ENCODE measurements around the gene IGSF9. TPM values are rescaled to one million over a fixed set of nuclear protein-coding genes. Genes with fewer than 3 reads are reported as not detected.

The IGSF9 gene
- total and polyA plus RNA-seq, 2 donors: 1.7 to 4.1 TPM

GRCh38 chr1:159932296-159933285, 12.8 kb downstream of the IGSF9 start:
- Histone ChIP-seq H3K4me3 (ENCODE audit: low read length in 2 of 2) (no peak overlapping the region), H3K4me1 (ENCODE audit: control insufficient read depth in 2 of 2, insufficient read depth in 2 of 2, low read length in 2 of 2) (peaks cover 2 to 22% of the 10 kb centered on the region in 2 donors), H3K27me3 (ENCODE audit: control insufficient read depth in 2 of 2, insufficient read depth in 1 of 2, low read length in 1 of 2) (peaks cover 0 to 11% of the 10 kb centered on the region in 2 donors), H3K36me3 (ENCODE audit: control insufficient read depth in 2 of 2, insufficient read depth in 2 of 2, low read length in 1 of 2) (no peaks in the 10 kb centered on the region), H3K27ac (ENCODE audit: low read depth in 1 of 2, low read length in 1 of 2) (peak overlapping the region; percentile 27 to 46), H3K9me3 (ENCODE audit: control insufficient read depth in 2 of 2, insufficient read depth in 1 of 2, low read length in 1 of 2) (no peaks in the 10 kb centered on the region)
- 95% methylated on average over 16 of the region's 16 CpGs for WGBS
- no peak for DNase-seq (ENCODE audit: low read depth in 6 of 9, low spot score in 9 of 9)

- peaks cover 0 to 14% of the 10 kb centered on the region in 2 donors for H3K4me1 ChIP-seq (ENCODE audit: control insufficient read depth in 2 of 2, insufficient read depth in 2 of 2, low read length in 2 of 2)
- no peak overlapping the region for H3K4me3 ChIP-seq (ENCODE audit: low read length in 2 of 2)
- no peak for DNase-seq (ENCODE audit: low read depth in 6 of 9, low spot score in 9 of 9)
- H3K36me3 ChIP-seq (ENCODE audit: control insufficient read depth in 2 of 2, insufficient read depth in 2 of 2, low read length in 1 of 2): no peaks in the 10 kb centered on the region
- H3K27me3 ChIP-seq (ENCODE audit: control insufficient read depth in 2 of 2, insufficient read depth in 1 of 2, low read length in 1 of 2): peaks cover 0 to 11% of the 10 kb centered on the region in 2 donors
- H3K9me3 ChIP-seq (ENCODE audit: control insufficient read depth in 2 of 2, insufficient read depth in 1 of 2, low read length in 1 of 2): no peaks in the 10 kb centered on the region
- peak overlapping the region in 1 of 2 donors; percentile 15 for H3K27ac ChIP-seq (ENCODE audit: low read depth in 1 of 2, low read length in 1 of 2)
- 92% methylated on average over 3 of the region's 3 CpGs for WGBS
Observed at GRCh38 chr1:159931795-159932173, 13.6 kb downstream of the IGSF9 start.

DNA sequence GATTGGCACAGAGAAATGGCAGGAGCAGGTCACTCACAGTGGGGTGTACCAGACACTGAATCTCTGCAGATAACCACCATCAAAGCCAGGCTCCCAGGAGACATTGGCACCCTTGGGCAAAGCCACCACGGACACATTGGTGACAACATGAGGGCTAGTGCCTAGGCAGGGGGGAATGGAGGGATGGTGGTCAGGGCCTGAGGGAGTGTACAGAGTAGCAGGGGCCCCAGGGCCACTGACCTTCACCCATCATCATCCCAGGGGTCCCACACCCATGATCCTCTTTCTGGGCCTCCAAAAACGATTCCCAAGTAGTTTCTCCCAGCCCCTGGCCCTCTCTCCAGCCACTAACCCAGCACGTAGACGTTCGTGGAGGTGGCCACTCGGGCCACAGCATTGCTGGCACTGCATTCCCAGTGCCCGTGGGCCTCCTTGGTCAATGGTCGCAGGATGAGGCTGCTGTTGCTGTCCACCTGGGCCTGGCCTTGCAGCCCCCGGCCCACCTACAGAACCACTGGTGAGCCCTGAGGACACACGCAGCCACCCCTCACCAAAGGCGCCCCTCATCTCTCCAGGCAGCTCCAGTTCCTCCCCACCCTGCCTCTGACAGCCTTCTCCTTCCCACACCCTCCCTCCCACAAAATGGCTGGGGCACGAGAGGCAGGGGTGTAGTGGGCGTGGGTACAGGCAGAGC, 14.2 kb downstream of the IGSF9 start:
- Histone ChIP-seq H3K4me1 (ENCODE audit: control insufficient read depth in 2 of 2, insufficient read depth in 2 of 2, low read length in 2 of 2) (peaks cover 0 to 10% of the 10 kb centered on the region in 2 donors), H3K4me3 (ENCODE audit: low read length in 2 of 2) (no peak overlapping the region), H3K27ac (ENCODE audit: low read depth in 1 of 2, low read length in 1 of 2) (no peak overlapping the region), H3K9me3 (ENCODE audit: control insufficient read depth in 2 of 2, insufficient read depth in 1 of 2, low read length in 1 of 2) (no peaks in the 10 kb centered on the region), H3K27me3 (ENCODE audit: control insufficient read depth in 2 of 2, insufficient read depth in 1 of 2, low read length in 1 of 2) (peaks cover 0 to 10% of the 10 kb centered on the region in 2 donors), H3K36me3 (ENCODE audit: control insufficient read depth in 2 of 2, insufficient read depth in 2 of 2, low read length in 1 of 2) (no peaks in the 10 kb centered on the region)
- DNase-seq (ENCODE audit: low read depth in 6 of 9, low spot score in 9 of 9): no peak
- 96% methylated on average over 13 of the region's 13 CpGs for WGBS

DNA sequence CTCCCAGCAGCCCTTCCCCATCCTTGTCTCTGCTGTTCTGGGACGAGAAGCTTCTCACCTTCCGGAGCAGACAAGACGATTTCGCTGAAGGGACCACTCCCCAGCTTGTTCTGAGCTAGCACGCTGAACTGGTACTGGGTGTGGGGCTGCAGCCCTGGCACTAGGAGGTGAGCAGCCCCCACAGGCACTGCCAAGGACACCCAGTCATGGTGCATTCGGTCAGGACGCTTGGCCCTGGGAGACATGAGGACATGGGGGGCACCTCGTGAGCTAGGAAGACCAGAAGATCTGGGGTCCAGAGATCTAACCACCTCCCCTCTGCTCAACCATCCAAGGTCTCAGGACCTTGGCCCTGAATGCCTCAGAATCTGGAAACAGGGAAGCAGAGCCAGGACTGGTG, 14.8 kb downstream of the IGSF9 start:
- DNase-seq (ENCODE audit: low read depth in 6 of 9, low spot score in 9 of 9): no peak
- H3K4me3 ChIP-seq (ENCODE audit: low read length in 2 of 2): no peak overlapping the region
- no peak overlapping the region for H3K27ac ChIP-seq (ENCODE audit: low read depth in 1 of 2, low read length in 1 of 2)
- no peaks in the 10 kb centered on the region for H3K36me3 ChIP-seq (ENCODE audit: control insufficient read depth in 2 of 2, insufficient read depth in 2 of 2, low read length in 1 of 2)
- WGBS: 97% methylated on average over 8 of the region's 8 CpGs
- H3K27me3 ChIP-seq (ENCODE audit: control insufficient read depth in 2 of 2, insufficient read depth in 1 of 2, low read length in 1 of 2): peaks cover 0 to 9% of the 10 kb centered on the region in 2 donors
- H3K9me3 ChIP-seq (ENCODE audit: control insufficient read depth in 2 of 2, insufficient read depth in 1 of 2, low read length in 1 of 2): no peaks in the 10 kb centered on the region
- peaks cover 0 to 14% of the 10 kb centered on the region in 2 donors for H3K4me1 ChIP-seq (ENCODE audit: control insufficient read depth in 2 of 2, insufficient read depth in 2 of 2, low read length in 2 of 2)

DNA sequence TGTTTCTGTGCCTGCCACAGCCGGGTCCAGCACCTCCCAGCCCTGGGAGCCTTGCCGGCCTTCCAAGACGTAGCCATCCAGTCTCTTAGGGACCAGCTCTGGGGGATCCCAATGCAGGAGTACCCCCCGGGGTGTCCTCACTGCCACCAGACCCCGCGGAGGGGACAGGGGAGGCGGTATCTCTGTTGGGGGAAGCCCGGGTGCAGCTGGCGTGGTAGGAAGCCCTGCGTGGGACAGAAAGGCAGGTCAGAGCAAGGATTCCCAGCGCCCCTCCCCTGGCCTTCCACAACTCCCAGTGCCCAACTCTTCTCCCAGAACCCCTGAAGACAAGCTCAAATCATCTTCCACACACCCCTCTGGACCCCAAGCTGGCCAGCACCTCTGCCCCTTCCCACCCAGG, 15.2 kb downstream of the IGSF9 start:
- peaks cover 0 to 16% of the 10 kb centered on the region in 2 donors for H3K4me1 ChIP-seq (ENCODE audit: control insufficient read depth in 2 of 2, insufficient read depth in 2 of 2, low read length in 2 of 2)
- no peak overlapping the region for H3K27ac ChIP-seq (ENCODE audit: low read depth in 1 of 2, low read length in 1 of 2)
- peaks cover 0 to 7% of the 10 kb centered on the region in 2 donors for H3K27me3 ChIP-seq (ENCODE audit: control insufficient read depth in 2 of 2, insufficient read depth in 1 of 2, low read length in 1 of 2)
- WGBS: 95% methylated on average over 11 of the region's 11 CpGs
- no peak for DNase-seq (ENCODE audit: low read depth in 6 of 9, low spot score in 9 of 9)
- H3K36me3 ChIP-seq (ENCODE audit: control insufficient read depth in 2 of 2, insufficient read depth in 2 of 2, low read length in 1 of 2): no peaks in the 10 kb centered on the region
- H3K9me3 ChIP-seq (ENCODE audit: control insufficient read depth in 2 of 2, insufficient read depth in 1 of 2, low read length in 1 of 2): no peaks in the 10 kb centered on the region
- H3K4me3 ChIP-seq (ENCODE audit: low read length in 2 of 2): no peak overlapping the region

DNA sequence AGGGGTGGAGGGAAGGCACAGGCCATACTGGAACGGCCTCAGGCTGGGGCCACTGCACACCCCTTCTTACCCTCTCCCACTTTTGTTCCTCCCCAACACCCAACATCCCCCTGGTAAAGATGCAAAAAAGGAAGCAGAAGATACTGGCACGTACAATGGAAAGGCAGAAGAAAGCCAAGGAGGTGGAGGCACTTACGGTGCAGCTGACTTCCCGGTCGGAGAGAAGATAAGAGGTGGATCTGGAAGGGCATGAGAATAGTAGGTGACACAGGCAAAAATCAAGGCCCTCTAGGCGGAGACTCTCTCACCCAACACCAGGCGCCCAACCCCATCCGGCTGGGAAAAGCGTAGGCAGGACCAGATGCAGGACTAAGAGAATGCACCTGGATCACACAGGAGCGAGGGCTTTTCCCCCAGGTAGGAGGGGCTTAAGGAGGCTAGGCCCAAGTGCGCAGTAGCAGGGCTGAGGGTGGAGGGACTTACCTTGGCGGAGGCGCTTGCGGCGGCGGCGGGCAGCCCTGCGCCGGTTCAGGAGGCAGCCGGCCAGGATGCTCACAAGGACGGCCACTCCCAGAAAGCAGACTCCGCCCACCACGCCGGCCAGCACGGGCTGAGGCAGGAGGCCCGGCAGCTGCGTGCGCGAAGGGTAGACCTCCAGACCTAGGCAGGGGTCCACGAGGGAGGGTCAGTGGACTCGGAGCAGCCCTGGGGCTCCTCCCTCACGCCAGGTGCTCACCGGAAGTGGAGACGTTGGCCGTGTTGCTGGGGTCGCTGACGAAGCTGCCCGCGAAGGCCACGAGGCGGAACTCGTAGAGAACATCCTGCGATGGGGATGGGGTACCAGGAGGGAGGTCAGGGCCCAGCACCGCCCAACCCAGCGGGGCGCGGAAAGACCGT, 16.0 kb downstream of the IGSF9 start:
- H3K27ac ChIP-seq (ENCODE audit: low read depth in 1 of 2, low read length in 1 of 2): no peak overlapping the region
- 96% methylated on average over 48 of the region's 48 CpGs for WGBS
- H3K4me1 ChIP-seq (ENCODE audit: control insufficient read depth in 2 of 2, insufficient read depth in 2 of 2, low read length in 2 of 2): peaks cover 0 to 22% of the 10 kb centered on the region in 2 donors
- no peaks in the 10 kb centered on the region for H3K9me3 ChIP-seq (ENCODE audit: control insufficient read depth in 2 of 2, insufficient read depth in 1 of 2, low read length in 1 of 2)
- peaks cover 0 to 5% of the 10 kb centered on the region in 2 donors for H3K27me3 ChIP-seq (ENCODE audit: control insufficient read depth in 2 of 2, insufficient read depth in 1 of 2, low read length in 1 of 2)
- H3K36me3 ChIP-seq (ENCODE audit: control insufficient read depth in 2 of 2, insufficient read depth in 2 of 2, low read length in 1 of 2): no peaks in the 10 kb centered on the region
- H3K4me3 ChIP-seq (ENCODE audit: low read length in 2 of 2): no peak overlapping the region
- no peak for DNase-seq (ENCODE audit: low read depth in 6 of 9, low spot score in 9 of 9)

- H3K36me3 ChIP-seq (ENCODE audit: control insufficient read depth in 2 of 2, insufficient read depth in 2 of 2, low read length in 1 of 2): no peaks in the 10 kb centered on the region
- H3K9me3 ChIP-seq (ENCODE audit: control insufficient read depth in 2 of 2, insufficient read depth in 1 of 2, low read length in 1 of 2): no peaks in the 10 kb centered on the region
- 98% methylated on average over 18 of the region's 18 CpGs for WGBS
- no peak overlapping the region for H3K4me3 ChIP-seq (ENCODE audit: low read length in 2 of 2)
- H3K4me1 ChIP-seq (ENCODE audit: control insufficient read depth in 2 of 2, insufficient read depth in 2 of 2, low read length in 2 of 2): peaks cover 0 to 28% of the 10 kb centered on the region in 2 donors
- no peaks in the 10 kb centered on the region for H3K27me3 ChIP-seq (ENCODE audit: control insufficient read depth in 2 of 2, insufficient read depth in 1 of 2, low read length in 1 of 2)
- no peak overlapping the region for H3K27ac ChIP-seq (ENCODE audit: low read depth in 1 of 2, low read length in 1 of 2)
- no peak for DNase-seq (ENCODE audit: low read depth in 6 of 9, low spot score in 9 of 9)
Observed at GRCh38 chr1:159928491-159929050, 16.8 kb downstream of the IGSF9 start.

- no peak overlapping the region for H3K27ac ChIP-seq (ENCODE audit: low read depth in 1 of 2, low read length in 1 of 2)
- no peaks in the 10 kb centered on the region for H3K27me3 ChIP-seq (ENCODE audit: control insufficient read depth in 2 of 2, insufficient read depth in 1 of 2, low read length in 1 of 2)
- no peak for DNase-seq (ENCODE audit: low read depth in 6 of 9, low spot score in 9 of 9)
- no peaks in the 10 kb centered on the region for H3K9me3 ChIP-seq (ENCODE audit: control insufficient read depth in 2 of 2, insufficient read depth in 1 of 2, low read length in 1 of 2)
- H3K36me3 ChIP-seq (ENCODE audit: control insufficient read depth in 2 of 2, insufficient read depth in 2 of 2, low read length in 1 of 2): no peaks in the 10 kb centered on the region
- no peak overlapping the region for H3K4me3 ChIP-seq (ENCODE audit: low read length in 2 of 2)
- H3K4me1 ChIP-seq (ENCODE audit: control insufficient read depth in 2 of 2, insufficient read depth in 2 of 2, low read length in 2 of 2): peaks cover 0 to 32% of the 10 kb centered on the region in 2 donors
- 92% methylated on average over 13 of the region's 13 CpGs for WGBS
Observed at GRCh38 chr1:159927849-159928431, 17.5 kb downstream of the IGSF9 start.
